Measurements from ENCODE around the gene ARL17A.
"Not testable (repeated sequence)": the region's sequence is repeated elsewhere in the genome, so short reads cannot be mapped to it uniquely, and the experiment has no call there.

- TF ChIP-seq CTCF, POLR2AphosphoS5 (IDR thresholded peaks at IDR 0.05): not testable (repeated sequence)
These were observed 21.3 kb upstream of the ARL17A start for GRCh38 chr17:46600767-46601166.
